Smooth muscle cell (in vitro differentiated cells): ENCODE results near the gene SERTAD2. TPM values are rescaled to one million over a fixed set of nuclear protein-coding genes. Genes with fewer than 3 reads are reported as not detected.

ENCODE experiments used
- DNase-seq: peaks from one replicate; lab custom pipeline; 2025; ENCODE audit not compliant: unreplicated experiment; lab: John Stamatoyannopoulos, UW
- H2AFZ ChIP-seq: fragments of 200-600 bp; sonication (generic); 2 replicates; pipeline ENCODE4 v1.6.0; 2016; ENCODE audit warnings: antibody characterized with exemption, low read depth, mild to moderate bottlenecking
- H3F3A ChIP-seq: fragments of 200-600 bp; sonication (generic); 2 replicates; pipeline ENCODE4 v1.6.0; 2017; ENCODE audit warnings: antibody characterized with exemption, low read depth
- H3K27ac ChIP-seq: fragments of 200-600 bp; sonication (generic); 2 replicates; pipeline ENCODE4 v1.5.1; 2016; ENCODE audit warnings: low read depth, mild to moderate bottlenecking
- H3K27me3 ChIP-seq: fragments of 200-600 bp; sonication (generic); 2 replicates; pipeline ENCODE4 v1.6.1; 2016; ENCODE audit warnings: low read depth, mild to moderate bottlenecking
- H3K36me3 ChIP-seq: fragments of 200-600 bp; sonication (generic); 2 replicates; pipeline ENCODE4 v1.5.1; 2016; ENCODE audit warnings: low read depth
- H3K4me1 ChIP-seq: fragments of 200-600 bp; sonication (generic); 2 replicates; pipeline ENCODE4 v1.5.1; 2016; ENCODE audit warnings: low read depth
- H3K4me2 ChIP-seq: fragments of 200-600 bp; sonication (generic); 2 replicates; pipeline ENCODE4 v1.6.0; 2016; ENCODE audit warnings: mild to moderate bottlenecking
- H3K4me3 ChIP-seq: fragments of 200-600 bp; sonication (generic); 2 replicates; pipeline ENCODE4 v1.5.1; 2016; ENCODE audit warnings: mild to moderate bottlenecking
- H3K79me2 ChIP-seq: fragments of 200-600 bp; sonication (generic); 2 replicates; pipeline ENCODE4 v1.6.0; 2016; ENCODE audit warnings: low read depth, mild to moderate bottlenecking
- H3K9ac ChIP-seq: fragments of 200-600 bp; sonication (generic); 2 replicates; pipeline ENCODE4 v1.6.0; 2016; ENCODE audit warnings: low read depth
- H3K9me3 ChIP-seq: fragments of 200-600 bp; sonication (generic); replicated peaks from 2 replicates; pipeline ENCODE4 v1.5.1; 2016; ENCODE audit warnings: low read depth
- H4K20me1 ChIP-seq: fragments of 200-600 bp; sonication (generic); 2 replicates; pipeline ENCODE4 v1.6.0; 2016; ENCODE audit warnings: low read depth
- CTCF ChIP-seq: fragments of 200-600 bp; sonication (generic); IDR thresholded peaks from 2 replicates; pipeline ENCODE4 v1.5.1; 2017; ENCODE audit warnings: borderline replicate concordance, mild to moderate bottlenecking, antibody characterized with exemption; ENCODE audit not compliant: insufficient read depth, poor library complexity, severe bottlenecking
- WGBS: methylation state at CpG from one replicate; pipeline ENCODE4 v1.1.7; 2016; ENCODE audit warnings: low lambda C conversion rate; 5-methylcytosine and 5-hydroxymethylcytosine counted together
- polyA plus RNA-seq: library from polyadenylated mRNA; unstranded; fragments of >200 nt; fragmentation: Nextera tagmentation; extraction: Ambion mirVana; gene quantifications from 2 replicates; pipeline ENCODE4 v1.2.1, GENCODE V29; 2016
- total RNA-seq: library from RNA; depleted of rRNA; stranded (reverse); fragments of >200 nt; gene quantifications from 2 replicates; pipeline ENCODE4 v1.2.3, GENCODE V29; 2014

SERTAD2 gene
- total and polyA plus RNA-seq, 2 experiments from 2014 or later: 14.2 to 23.2 TPM

- Histone ChIP-seq H2AFZ (no peak overlapping the region), H3K4me2 (no peak overlapping the region), H3K27me3 (no peaks in the 10 kb centered on the region), H4K20me1 (no peaks in the 10 kb centered on the region), H3K4me1 (no peaks in the 10 kb centered on the region), H3K9me3 (no peaks in the 10 kb centered on the region), H3F3A (no peaks in the 10 kb centered on the region), H3K4me3 (no peak overlapping the region), H3K36me3 (no peaks in the 10 kb centered on the region), H3K27ac (no peak overlapping the region), H3K9ac (no peak overlapping the region), H3K79me2 (no peaks in the 10 kb centered on the region)
- TF ChIP-seq CTCF: no peak
- WGBS: 98% methylated on average over 2 of the region's 2 CpGs
- DNase-seq: no peak
These were observed 27.8 kb upstream of the SERTAD2 start for GRCh38 chr2:64681479-64681967.

GRCh38 chr2:64679673-64680425, 26.1 kb upstream of the SERTAD2 start:
- Histone ChIP-seq H2AFZ (no peak overlapping the region), H4K20me1 (no peaks in the 10 kb centered on the region), H3F3A (no peaks in the 10 kb centered on the region), H3K9ac (no peak overlapping the region), H3K79me2 (no peaks in the 10 kb centered on the region), H3K27ac (no peak overlapping the region), H3K9me3 (no peaks in the 10 kb centered on the region), H3K4me3 (no peak overlapping the region), H3K36me3 (no peaks in the 10 kb centered on the region), H3K4me1 (no peaks in the 10 kb centered on the region), H3K27me3 (no peaks in the 10 kb centered on the region), H3K4me2 (no peak overlapping the region)
- no peak for DNase-seq
- no peak for TF ChIP-seq CTCF
- 90% methylated on average over 6 of the region's 6 CpGs for WGBS

GRCh38 chr2:64678771-64679590, 25.3 kb upstream of the SERTAD2 start:
- Histone ChIP-seq H3K79me2 (no peaks in the 10 kb centered on the region), H3K4me1 (no peaks in the 10 kb centered on the region), H3K27ac (no peak overlapping the region), H3K9ac (no peak overlapping the region), H3K4me3 (no peak overlapping the region), H3K4me2 (no peak overlapping the region), H2AFZ (no peak overlapping the region), H4K20me1 (no peaks in the 10 kb centered on the region), H3K27me3 (no peaks in the 10 kb centered on the region), H3K9me3 (no peaks in the 10 kb centered on the region), H3F3A (no peaks in the 10 kb centered on the region), H3K36me3 (no peaks in the 10 kb centered on the region)
- no peak for TF ChIP-seq CTCF
- WGBS: 37% methylated on average over 3 of the region's 3 CpGs
- no peak for DNase-seq
